Astrocyte of the cerebellum (primary cell): ENCODE results near the gene SURF1.

Source experiments
- DNase-seq: peaks from one replicate; pipeline ENCODE4 v3.0.0-alpha.2; 2011; ENCODE audit warnings: low read depth
- H3K4me3 ChIP-seq: 2 replicates; pipeline ENCODE4 v1.5.1; 2011; ENCODE audit warnings: mild to moderate bottlenecking, low read depth, low read length, moderate library complexity
- in situ Hi-C: cut with HindIII; loops from 2 replicates; pipeline ENCODE4 v1.10.0; 2017; ENCODE audit warnings: low sequenced_read_pairs
- TF ChIP-seq, protein P1 (sequence below): IDR thresholded peaks from 2 replicates; pipeline ENCODE4 v1.5.1; 2012; ENCODE audit warnings: low read length, low read depth, moderate library complexity, mild to moderate bottlenecking; ENCODE audit errors: missing control alignments

SURF1 gene

DNA sequence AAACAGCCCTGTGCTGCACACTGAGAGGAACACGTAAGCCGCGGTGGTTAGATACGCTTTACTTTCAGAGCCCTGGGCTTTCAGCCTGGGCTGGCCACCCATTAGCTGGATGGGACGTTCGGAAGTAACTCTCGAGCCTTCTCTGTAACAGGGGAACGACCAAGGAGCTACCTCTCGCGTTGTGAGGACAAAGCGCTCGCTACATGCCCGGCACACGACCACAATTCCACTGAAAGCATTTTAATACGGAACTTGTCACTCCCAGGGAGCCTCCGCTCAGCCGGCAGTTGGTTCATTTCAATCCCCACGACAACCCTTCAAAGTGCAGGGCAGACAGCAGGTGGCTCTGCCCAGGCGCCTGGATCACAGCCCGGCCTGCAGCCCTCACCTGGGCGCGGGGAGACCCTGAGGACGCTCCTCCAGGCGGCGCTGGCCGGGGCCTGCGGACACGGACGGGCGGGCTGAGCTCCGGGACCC lies 368 bp downstream of the SURF1 start:
- in situ Hi-C loops: no loop called here
- DNase-seq: no peak
- TF ChIP-seq, protein P1, sequence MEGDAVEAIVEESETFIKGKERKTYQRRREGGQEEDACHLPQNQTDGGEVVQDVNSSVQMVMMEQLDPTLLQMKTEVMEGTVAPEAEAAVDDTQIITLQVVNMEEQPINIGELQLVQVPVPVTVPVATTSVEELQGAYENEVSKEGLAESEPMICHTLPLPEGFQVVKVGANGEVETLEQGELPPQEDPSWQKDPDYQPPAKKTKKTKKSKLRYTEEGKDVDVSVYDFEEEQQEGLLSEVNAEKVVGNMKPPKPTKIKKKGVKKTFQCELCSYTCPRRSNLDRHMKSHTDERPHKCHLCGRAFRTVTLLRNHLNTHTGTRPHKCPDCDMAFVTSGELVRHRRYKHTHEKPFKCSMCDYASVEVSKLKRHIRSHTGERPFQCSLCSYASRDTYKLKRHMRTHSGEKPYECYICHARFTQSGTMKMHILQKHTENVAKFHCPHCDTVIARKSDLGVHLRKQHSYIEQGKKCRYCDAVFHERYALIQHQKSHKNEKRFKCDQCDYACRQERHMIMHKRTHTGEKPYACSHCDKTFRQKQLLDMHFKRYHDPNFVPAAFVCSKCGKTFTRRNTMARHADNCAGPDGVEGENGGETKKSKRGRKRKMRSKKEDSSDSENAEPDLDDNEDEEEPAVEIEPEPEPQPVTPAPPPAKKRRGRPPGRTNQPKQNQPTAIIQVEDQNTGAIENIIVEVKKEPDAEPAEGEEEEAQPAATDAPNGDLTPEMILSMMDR: no peak
- peak overlapping the region; percentile 76 for H3K4me3 ChIP-seq

DNA sequence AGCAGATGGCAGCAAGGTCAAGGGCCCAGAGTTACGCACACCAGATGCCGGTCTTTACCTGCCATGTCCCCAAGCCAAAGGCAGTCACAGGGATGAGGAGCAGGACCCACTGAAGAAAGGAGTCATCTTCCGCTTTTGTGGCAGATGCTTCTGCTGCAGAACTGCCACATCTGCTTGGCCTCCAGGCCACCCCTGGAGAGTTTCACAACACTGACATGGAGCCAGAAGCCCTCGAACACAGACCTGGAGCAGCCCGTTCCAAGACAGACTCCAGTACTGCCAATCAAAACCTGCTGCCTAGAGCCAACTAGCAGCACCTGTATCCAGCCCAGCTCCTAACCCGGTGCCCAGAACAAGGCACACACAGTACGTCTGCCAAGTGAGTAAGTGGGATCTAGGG lies 1.5 kb downstream of the SURF1 start:
- H3K4me3 ChIP-seq: no peak overlapping the region
- in situ Hi-C loops: no loop called here
- no peak for DNase-seq
- TF ChIP-seq, protein P1: no peak

- no peak for DNase-seq
- TF ChIP-seq, protein P1: no peak
- in situ Hi-C loops: no loop called here
- H3K4me3 ChIP-seq: no peak overlapping the region
Measured at GRCh38 chr9:133353548-133353947, 2.7 kb downstream of the SURF1 start.

- in situ Hi-C loops: no loop called here
- TF ChIP-seq, protein P1: no peak
- no peak overlapping the region for H3K4me3 ChIP-seq
Measured at GRCh38 chr9:133352635-133353340, 3.5 kb downstream of the SURF1 start.

GRCh38 chr9:133351908-133352634 lies 4.2 kb downstream of the SURF1 start:
- TF ChIP-seq, protein P1: peak; percentile 54
- no peak for DNase-seq
- H3K4me3 ChIP-seq: no peak overlapping the region
- in situ Hi-C loops: no loop called here

More at GRCh38 chr9:133352635-133353340, 3.5 kb downstream of the SURF1 start:
- no peak for DNase-seq

DNA sequence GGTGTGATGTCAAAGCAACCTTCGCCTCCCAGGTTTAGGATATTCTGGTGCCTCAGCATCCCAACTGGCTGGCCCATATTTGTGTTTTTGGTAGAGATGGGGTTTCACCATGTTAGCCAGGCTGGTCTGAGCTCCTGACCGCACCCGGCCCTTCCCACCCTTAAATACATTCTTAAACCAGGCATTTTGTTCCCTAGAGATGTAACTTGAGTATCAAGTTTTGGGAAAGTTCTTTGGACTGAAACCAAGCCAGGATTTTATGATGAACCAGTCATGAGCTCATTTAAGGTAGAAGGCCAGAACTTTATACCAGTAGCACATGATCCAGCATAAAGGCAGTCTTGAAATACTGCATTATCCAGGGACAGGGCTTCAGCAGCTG lies 4.8 kb downstream of the SURF1 start:
- H3K4me3 ChIP-seq: no peak overlapping the region
- TF ChIP-seq, protein P1: no peak
- in situ Hi-C loops: no loop called here
- DNase-seq: no peak
